Gastroesophageal sphincter (tissue), 3 donors: ENCODE results near the gene GRK3.

Source experiments
- CTCF ChIP-seq, 4 experiments: fragments of 200-600 bp in 2 of 4; fragments of 450-650 bp in 2 of 4; sonication (generic) in 1 of 4; IDR thresholded peaks; one replicate each; pipeline ENCODE4 v1.5.1; 2017 to 2019; ENCODE audit warnings: antibody characterized with exemption in 4 of 4, mild to moderate bottlenecking in 2 of 4, moderate library complexity in 2 of 4
- EP300 ChIP-seq: sonication (generic); formaldehyde crosslinking; IDR thresholded peaks from one replicate; pipeline ENCODE4 v1.6.1; 2017; ENCODE audit warnings: antibody characterized with exemption, mild to moderate bottlenecking
- POLR2A ChIP-seq, 2 donors: fragments of 450-650 bp; IDR thresholded peaks; one replicate each; pipeline ENCODE4 v1.6.1; 2017; ENCODE audit warnings: antibody characterized with exemption in 2 of 2, mild to moderate bottlenecking in 2 of 2, moderate library complexity in 1 of 2
- POLR2AphosphoS5 ChIP-seq: sonication (generic); formaldehyde crosslinking; IDR thresholded peaks from one replicate; pipeline ENCODE4 v1.6.1; 2017; ENCODE audit warnings: antibody characterized with exemption

- TF ChIP-seq CTCF (IDR thresholded peaks at IDR 0.05) (no peak), POLR2A (IDR thresholded peaks at IDR 0.05) (no peak), POLR2AphosphoS5 (no peak), EP300 (no peak)
These were observed 38.4 kb downstream of the GRK3 start for GRCh38 chr22:25602916-25603315.
